ENCODE data around the gene ACBD3.

- no peak for TF ChIP-seq CTCF (IDR thresholded peaks at IDR 0.05)
- TF ChIP-seq POLR2AphosphoS5 (IDR thresholded peaks at IDR 0.05) = no peak
Measured at GRCh38 chr1:226134170-226135058, 52.1 kb downstream of the ACBD3 start.

All from upper lobe of left lung (tissue), 4 donors.